ENCODE measurements around the gene ACTL6B. TPM values are rescaled to one million over a fixed set of nuclear protein-coding genes. Genes with fewer than 3 reads are reported as not detected.

ACTL6B gene
- total RNA-seq, 4 donors from 2014 or later = not detected

GRCh38 chr7:100685631-100686145 lies 29.4 kb upstream of the ACTL6B start:
- Histone ChIP-seq H3K27me3 (no peaks in the 10 kb centered on the region), H3K4me1 (peaks cover 16% of the 10 kb centered on the region), H3K9me3 (no peaks in the 10 kb centered on the region), H3K4me3 (no peak overlapping the region), H3K36me3 (peaks cover 80% of the 10 kb centered on the region), H3K27ac (no peak overlapping the region)
- WGBS = 88% methylated on average over 17 of the region's 17 CpGs
- TF ChIP-seq POLR2AphosphoS5 (IDR thresholded peaks at IDR 0.05) (no peak), EP300 (IDR thresholded peaks at IDR 0.05) (no peak), CTCF (IDR thresholded peaks at IDR 0.05) (no peak), POLR2A (IDR thresholded peaks at IDR 0.05) (no peak)
- no peak for DNase-seq (ENCODE audit: low spot score in 2 of 2)

- H3K4me1 ChIP-seq = peaks cover 21% of the 10 kb centered on the region
- no peak overlapping the region for H3K4me3 ChIP-seq
- peaks cover 80% of the 10 kb centered on the region for H3K36me3 ChIP-seq
- H3K9me3 ChIP-seq = no peaks in the 10 kb centered on the region
- 82% methylated on average over 12 of the region's 18 CpGs for WGBS
- no peaks in the 10 kb centered on the region for H3K27me3 ChIP-seq
- no peak for DNase-seq (ENCODE audit: low spot score in 2 of 2)
- no peak for TF ChIP-seq POLR2A (IDR thresholded peaks at IDR 0.05)
- no peak for TF ChIP-seq CTCF (IDR thresholded peaks at IDR 0.05)
- TF ChIP-seq POLR2AphosphoS5 (IDR thresholded peaks at IDR 0.05) = no peak
- no peak for TF ChIP-seq EP300 (IDR thresholded peaks at IDR 0.05)
- no peak overlapping the region for H3K27ac ChIP-seq
Measured at GRCh38 chr7:100685049-100685605, 28.9 kb upstream of the ACTL6B start.

- H3K27me3 ChIP-seq = no peaks in the 10 kb centered on the region
- peaks cover 24% of the 10 kb centered on the region for H3K4me1 ChIP-seq
- DNase-seq (ENCODE audit: low spot score in 2 of 2) = no peak
- H3K27ac ChIP-seq = no peak overlapping the region
- TF ChIP-seq EP300 (IDR thresholded peaks at IDR 0.05) (no peak), CTCF (IDR thresholded peaks at IDR 0.05) (no peak), POLR2AphosphoS5 (IDR thresholded peaks at IDR 0.05) (no peak), POLR2A (IDR thresholded peaks at IDR 0.05) (no peak)
- H3K9me3 ChIP-seq = no peaks in the 10 kb centered on the region
- no peak overlapping the region for H3K4me3 ChIP-seq
- peaks cover 82% of the 10 kb centered on the region for H3K36me3 ChIP-seq
- WGBS = 88% methylated on average over 13 of the region's 16 CpGs
Measured at GRCh38 chr7:100684534-100685042, 28.3 kb upstream of the ACTL6B start.

- Histone ChIP-seq H3K27ac (no peak overlapping the region), H3K9me3 (no peaks in the 10 kb centered on the region), H3K27me3 (no peaks in the 10 kb centered on the region), H3K36me3 (peaks cover 85% of the 10 kb centered on the region), H3K4me1 (peaks cover 24% of the 10 kb centered on the region), H3K4me3 (no peak overlapping the region)
- WGBS = 96% methylated on average over 28 of the region's 37 CpGs
- DNase-seq (ENCODE audit: low spot score in 2 of 2) = no peak
- TF ChIP-seq EP300 (IDR thresholded peaks at IDR 0.05) (no peak), CTCF (IDR thresholded peaks at IDR 0.05) (no peak), POLR2A (IDR thresholded peaks at IDR 0.05) (no peak), POLR2AphosphoS5 (IDR thresholded peaks at IDR 0.05) (no peak)
Measured at GRCh38 chr7:100683659-100684533, 27.6 kb upstream of the ACTL6B start.
